ENCODE results near the gene ZNF740.

ZNF740 gene

DNA sequence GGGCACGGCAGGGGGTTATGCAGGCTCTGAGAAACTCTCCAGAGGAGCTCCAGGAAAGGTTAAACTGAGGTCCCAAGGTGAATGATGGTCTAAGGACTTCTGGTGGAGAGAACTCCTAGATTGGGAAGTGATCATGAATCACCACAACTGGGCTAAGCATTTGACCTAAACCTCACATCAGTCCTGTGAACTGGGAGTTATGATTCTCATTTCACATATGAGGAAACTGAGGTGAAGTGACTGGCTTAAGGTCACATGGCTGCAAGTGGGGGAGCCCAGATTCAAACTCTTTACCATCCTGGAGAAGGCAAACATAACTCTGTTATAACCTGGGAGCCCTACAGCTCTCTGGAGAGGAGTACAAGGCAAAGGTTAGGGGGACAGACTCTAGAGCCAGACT is 47.3 kb downstream of the ZNF740 start:
- 86% methylated on average over 1 of the region's 1 CpG; no CpG with 5 or more reads in 1 of the 2 experiments for WGBS, 2 experiments (ENCODE audit: insufficient coverage in 2 of 2)

DNA sequence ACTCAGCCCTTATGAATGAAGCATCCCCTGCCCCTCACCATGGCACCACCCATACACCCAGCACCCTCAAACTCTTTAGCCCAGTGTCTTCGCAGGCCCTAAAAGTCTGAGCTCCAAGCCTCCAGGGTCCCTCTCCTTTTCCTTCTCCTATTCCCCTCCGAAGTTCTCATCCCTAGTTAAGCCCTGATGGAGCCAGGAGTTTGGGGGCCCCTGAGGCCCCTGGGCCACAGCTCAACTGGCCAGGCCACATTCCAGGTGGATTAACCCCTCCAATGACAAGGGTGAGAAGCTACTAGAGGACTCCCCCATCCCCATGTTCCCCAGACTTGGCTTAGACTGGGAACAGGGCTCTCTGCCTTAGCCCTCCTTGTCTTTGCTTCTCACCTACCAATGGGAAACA is 48.9 kb downstream of the ZNF740 start:
- Histone ChIP-seq H3K4me1 (ENCODE audit: control insufficient read depth, insufficient read depth, low read length, poor library complexity, severe bottlenecking) (peaks cover 40% of the 10 kb centered on the region), H3K27ac (ENCODE audit: low read depth, low read length, severe bottlenecking) (no peak overlapping the region)
- WGBS, 2 experiments (ENCODE audit: insufficient coverage in 2 of 2) = 90 to 100% methylated on average over 2 of the region's 2 CpGs

More for the DNA sequence above, 47.3 kb downstream of the ZNF740 start:
- Histone ChIP-seq H3K9me3 (ENCODE audit: control insufficient read depth, low read length) (no peaks in the 10 kb centered on the region), H3K27ac (ENCODE audit: low read depth, low read length, severe bottlenecking) (no peak overlapping the region), H3K36me3 (ENCODE audit: control insufficient read depth, insufficient read depth, low read length) (peaks cover 4% of the 10 kb centered on the region), H3K4me3 (ENCODE audit: extremely low read depth, insufficient read depth, low read length, poor library complexity, severe bottlenecking) (no peak overlapping the region), H3K4me1 (ENCODE audit: control insufficient read depth, insufficient read depth, low read length, poor library complexity, severe bottlenecking) (peaks cover 40% of the 10 kb centered on the region)

DNA sequence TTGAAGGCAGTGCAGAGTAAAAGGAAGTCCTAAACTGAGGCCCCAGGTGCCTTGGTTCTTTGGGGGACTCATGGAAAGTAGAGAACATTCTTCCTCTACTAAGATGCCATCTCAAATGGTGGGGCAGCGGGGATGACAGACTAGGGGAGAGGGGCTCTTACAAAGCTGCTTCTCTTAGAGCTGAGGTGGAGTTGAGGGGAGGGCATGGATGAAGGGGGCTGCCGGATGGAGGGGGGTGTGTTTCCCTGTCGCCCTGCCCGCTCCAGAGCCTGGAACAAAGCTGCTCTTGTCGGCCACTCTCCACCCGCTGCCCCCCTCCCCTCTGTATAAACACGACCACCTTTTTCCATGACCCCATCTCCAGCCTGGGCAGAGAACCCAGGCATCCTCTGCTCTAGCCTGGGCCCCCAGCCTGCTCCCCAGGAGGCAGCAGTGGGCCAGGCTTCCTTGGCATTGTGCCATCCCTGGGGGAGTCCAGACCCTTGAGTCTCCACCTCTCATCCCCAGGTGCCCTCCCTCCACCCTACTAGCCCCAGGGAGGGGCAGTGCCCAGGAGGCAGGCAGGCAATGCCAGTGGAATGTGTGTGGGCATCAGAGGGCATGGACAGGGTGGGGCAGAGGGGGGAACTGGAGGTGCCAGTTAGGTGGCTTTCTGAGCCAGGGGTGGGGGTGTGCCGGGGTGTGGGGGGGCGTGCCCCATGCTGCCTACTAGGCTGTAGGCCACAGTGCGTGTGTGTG is 49.8 kb downstream of the ZNF740 start:
- WGBS, 2 experiments (ENCODE audit: insufficient coverage in 2 of 2) = 61 to 100% methylated on average over 3 to 4 of the region's 10 CpGs
- H3K27ac ChIP-seq (ENCODE audit: low read depth, low read length, severe bottlenecking) = no peak overlapping the region
- no peak overlapping the region for H3K4me3 ChIP-seq (ENCODE audit: extremely low read depth, insufficient read depth, low read length, poor library complexity, severe bottlenecking)
- H3K9me3 ChIP-seq (ENCODE audit: control insufficient read depth, low read length) = no peaks in the 10 kb centered on the region
- peaks cover 36% of the 10 kb centered on the region for H3K4me1 ChIP-seq (ENCODE audit: control insufficient read depth, insufficient read depth, low read length, poor library complexity, severe bottlenecking)
- H3K36me3 ChIP-seq (ENCODE audit: control insufficient read depth, insufficient read depth, low read length) = peaks cover 4% of the 10 kb centered on the region

More for the DNA sequence above, 48.9 kb downstream of the ZNF740 start:
- Histone ChIP-seq H3K9me3 (ENCODE audit: control insufficient read depth, low read length) (no peaks in the 10 kb centered on the region), H3K4me3 (ENCODE audit: extremely low read depth, insufficient read depth, low read length, poor library complexity, severe bottlenecking) (no peak overlapping the region), H3K36me3 (ENCODE audit: control insufficient read depth, insufficient read depth, low read length) (peaks cover 4% of the 10 kb centered on the region)

DNA sequence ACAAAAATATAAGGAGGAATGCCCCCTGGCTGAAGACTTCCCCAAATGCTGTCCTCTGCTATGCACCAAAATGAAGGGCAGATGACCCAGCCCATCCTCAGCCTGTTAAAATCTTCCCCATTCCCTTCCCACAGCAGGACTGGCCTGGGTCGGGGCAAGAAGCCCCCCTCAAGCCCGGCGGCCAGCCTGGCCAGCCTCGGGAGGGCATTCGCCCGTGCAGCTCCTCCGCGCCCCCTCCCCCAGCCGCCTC is 51.1 kb downstream of the ZNF740 start:
- Histone ChIP-seq H3K4me3 (ENCODE audit: extremely low read depth, insufficient read depth, low read length, poor library complexity, severe bottlenecking) (peak overlapping the region; percentile 44), H3K36me3 (ENCODE audit: control insufficient read depth, insufficient read depth, low read length) (peaks cover 4% of the 10 kb centered on the region), H3K27ac (ENCODE audit: low read depth, low read length, severe bottlenecking) (no peak overlapping the region), H3K9me3 (ENCODE audit: control insufficient read depth, low read length) (no peaks in the 10 kb centered on the region), H3K4me1 (ENCODE audit: control insufficient read depth, insufficient read depth, low read length, poor library complexity, severe bottlenecking) (peaks cover 31% of the 10 kb centered on the region)
- 0% methylated on average over 4 to 6 of the region's 9 CpGs for WGBS, 2 experiments (ENCODE audit: insufficient coverage in 2 of 2)

DNA sequence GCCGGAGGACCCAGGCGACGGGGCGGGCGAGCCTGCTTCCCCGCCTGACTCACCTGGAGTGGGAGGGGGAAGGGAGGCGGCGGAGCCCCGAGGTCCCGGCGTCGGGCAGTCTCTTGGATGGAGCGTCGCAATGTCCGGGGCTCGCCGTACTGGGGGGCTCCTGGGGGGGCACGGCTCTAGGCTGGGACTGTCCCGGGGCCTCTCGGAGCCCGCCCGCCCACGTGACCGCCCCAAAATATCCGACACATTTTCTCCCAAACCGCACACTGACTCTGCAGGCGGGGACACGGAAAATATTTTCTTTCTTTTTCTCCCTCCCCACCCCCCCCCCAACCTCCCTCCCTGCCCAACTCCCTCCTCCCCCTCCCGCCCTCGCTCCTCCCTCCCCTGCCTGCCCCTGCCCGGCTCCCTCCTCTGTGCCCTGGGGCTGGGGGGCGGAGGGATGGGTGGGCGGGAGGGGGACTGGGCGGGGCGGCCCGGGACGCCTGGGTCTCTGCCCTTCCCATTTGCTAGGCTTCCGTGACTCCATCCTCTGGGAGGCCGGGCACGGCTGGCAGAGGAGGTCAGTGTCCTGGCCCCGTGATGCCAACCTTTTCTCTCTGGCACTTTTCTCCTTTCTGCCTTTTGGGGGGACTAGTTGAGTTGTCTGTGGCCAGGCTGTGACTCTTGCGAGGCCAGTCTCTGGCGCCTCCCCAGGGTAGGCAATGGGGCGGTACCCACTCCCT is 51.6 kb downstream of the ZNF740 start, which contains the start of gene RARG:
Gene RARG, minus strand, starts transcription at position 289 of the 725 bp plus-strand sequence. CDS start 4,664 bp downstream, outside the sequence.
- Histone ChIP-seq H3K36me3 (ENCODE audit: control insufficient read depth, insufficient read depth, low read length) (peaks cover 4% of the 10 kb centered on the region), H3K4me1 (ENCODE audit: control insufficient read depth, insufficient read depth, low read length, poor library complexity, severe bottlenecking) (peaks cover 31% of the 10 kb centered on the region), H3K9me3 (ENCODE audit: control insufficient read depth, low read length) (no peaks in the 10 kb centered on the region), H3K4me3 (ENCODE audit: extremely low read depth, insufficient read depth, low read length, poor library complexity, severe bottlenecking) (peak within 1 kb of the TSS; percentile 44), H3K27ac (ENCODE audit: low read depth, low read length, severe bottlenecking) (no peak within 1 kb of the TSS)
- 0 to 4% methylated on average over 8 to 11 of the region's 44 CpGs for WGBS, 2 experiments (ENCODE audit: insufficient coverage in 2 of 2)

DNA sequence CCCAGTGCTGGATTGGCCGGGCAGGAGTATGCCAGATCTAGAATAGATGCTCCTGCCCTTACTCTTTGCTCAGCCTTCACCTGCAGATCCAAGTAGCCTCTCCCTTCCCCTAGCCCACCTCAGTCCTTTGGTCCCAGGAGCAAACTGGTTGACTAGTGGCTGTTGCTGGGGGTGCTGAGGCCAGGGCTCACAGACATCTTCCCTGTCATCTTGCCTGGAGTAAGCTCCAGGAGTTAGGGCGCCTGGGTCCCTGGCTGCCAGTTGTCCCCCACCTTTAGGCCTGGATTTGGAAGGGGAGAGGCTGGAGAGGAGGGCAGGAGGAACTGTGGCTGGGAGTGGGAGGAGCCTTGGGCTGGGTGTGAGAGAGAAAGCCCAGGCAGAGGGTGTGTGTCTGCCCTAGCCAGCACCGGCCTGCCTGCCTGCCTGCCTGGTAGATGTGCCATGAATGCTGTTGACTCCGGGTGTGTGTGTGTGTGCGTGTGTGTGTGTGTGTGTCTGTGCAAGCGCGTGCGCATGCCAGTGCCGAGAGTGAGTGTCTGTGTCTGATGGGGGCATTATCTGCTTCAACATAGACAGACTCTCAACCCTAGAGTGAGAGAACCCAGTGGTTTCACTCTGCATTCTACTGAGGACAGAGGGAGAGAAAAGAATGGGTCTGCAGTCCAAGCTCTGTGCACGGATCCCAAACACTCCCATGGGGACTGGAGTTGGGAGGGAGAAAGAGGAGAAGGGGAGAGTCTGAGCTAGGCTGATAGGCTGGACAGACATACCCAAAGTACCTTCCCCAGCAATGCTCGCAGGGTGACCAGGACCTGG is 52.3 kb downstream of the ZNF740 start:
- H3K27ac ChIP-seq (ENCODE audit: low read depth, low read length, severe bottlenecking) = no peak overlapping the region
- 20 to 22% methylated on average over 3 to 5 of the region's 11 CpGs for WGBS, 2 experiments (ENCODE audit: insufficient coverage in 2 of 2)
- peak overlapping the region; percentile 22 for H3K4me3 ChIP-seq (ENCODE audit: extremely low read depth, insufficient read depth, low read length, poor library complexity, severe bottlenecking)
- no peaks in the 10 kb centered on the region for H3K36me3 ChIP-seq (ENCODE audit: control insufficient read depth, insufficient read depth, low read length)
- H3K4me1 ChIP-seq (ENCODE audit: control insufficient read depth, insufficient read depth, low read length, poor library complexity, severe bottlenecking) = peaks cover 31% of the 10 kb centered on the region
- H3K9me3 ChIP-seq (ENCODE audit: control insufficient read depth, low read length) = no peaks in the 10 kb centered on the region

DNA sequence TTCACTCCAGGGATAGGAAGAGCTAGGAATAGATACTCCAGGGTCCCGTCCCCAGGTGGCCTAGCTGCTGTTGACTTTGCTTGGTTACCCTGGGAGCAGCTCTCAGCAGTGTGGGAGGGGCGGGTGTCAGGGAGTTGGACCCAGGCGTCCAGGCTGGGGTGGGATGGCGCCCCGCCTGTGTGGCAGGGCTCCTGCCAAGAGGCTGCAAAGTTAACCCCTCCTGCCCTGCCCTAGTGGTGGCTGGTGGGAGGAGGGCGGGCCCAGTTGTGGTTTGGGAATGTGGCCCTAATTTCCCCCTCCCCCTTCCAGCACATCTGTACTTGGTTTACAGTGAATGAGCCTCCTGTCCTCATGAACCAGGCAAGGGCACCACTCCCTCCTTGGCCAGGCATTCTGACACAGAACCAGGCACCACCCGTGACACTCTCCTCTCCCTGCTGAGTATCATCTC is 53.2 kb downstream of the ZNF740 start:
- 54 to 78% methylated on average over 2 of the region's 7 CpGs for WGBS, 2 experiments (ENCODE audit: insufficient coverage in 2 of 2)

DNA sequence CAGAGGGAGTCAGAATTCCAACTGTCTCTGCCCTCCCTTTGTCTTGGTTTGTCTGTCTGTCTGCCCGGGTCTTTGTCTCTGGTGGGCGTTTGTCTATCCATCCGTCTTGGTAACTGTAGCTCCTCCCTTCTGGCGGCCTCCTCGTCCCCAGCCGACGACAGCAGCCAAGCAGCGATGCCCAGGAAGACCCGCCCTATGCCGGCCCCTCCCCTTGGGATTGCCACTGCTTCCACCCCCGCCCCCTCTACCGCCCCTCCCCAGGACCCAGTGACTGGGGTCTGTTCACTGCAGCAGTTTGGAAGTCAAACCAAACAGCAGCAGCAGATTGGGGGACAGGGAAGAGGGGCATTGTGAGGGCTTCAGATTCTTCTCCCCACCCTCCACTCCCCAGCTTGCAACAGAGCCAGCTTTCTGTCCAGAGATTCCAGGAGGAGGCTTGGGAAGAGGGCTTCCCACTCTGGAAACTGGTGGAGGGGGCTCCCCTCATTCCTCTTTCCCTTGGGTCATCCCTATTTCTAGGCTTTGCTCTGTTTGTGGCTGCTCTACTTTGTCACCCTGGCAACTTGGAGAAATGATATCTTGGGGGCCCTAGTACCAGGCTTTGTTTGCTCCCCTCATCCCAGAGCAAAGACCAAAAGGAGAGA is 53.9 kb downstream of the ZNF740 start:
- 0 to 3% methylated on average over 4 to 7 of the region's 12 CpGs for WGBS, 2 experiments (ENCODE audit: insufficient coverage in 2 of 2)
- H3K36me3 ChIP-seq (ENCODE audit: control insufficient read depth, insufficient read depth, low read length) = no peaks in the 10 kb centered on the region
- peaks cover 31% of the 10 kb centered on the region for H3K4me1 ChIP-seq (ENCODE audit: control insufficient read depth, insufficient read depth, low read length, poor library complexity, severe bottlenecking)
- peak overlapping the region; percentile 23 for H3K27ac ChIP-seq (ENCODE audit: low read depth, low read length, severe bottlenecking)
- H3K9me3 ChIP-seq (ENCODE audit: control insufficient read depth, low read length) = no peaks in the 10 kb centered on the region
- no peak overlapping the region for H3K4me3 ChIP-seq (ENCODE audit: extremely low read depth, insufficient read depth, low read length, poor library complexity, severe bottlenecking)

More for the DNA sequence above, 53.2 kb downstream of the ZNF740 start:
- H3K27ac ChIP-seq (ENCODE audit: low read depth, low read length, severe bottlenecking) = peak overlapping the region; percentile 23
- no peaks in the 10 kb centered on the region for H3K36me3 ChIP-seq (ENCODE audit: control insufficient read depth, insufficient read depth, low read length)
- H3K9me3 ChIP-seq (ENCODE audit: control insufficient read depth, low read length) = no peaks in the 10 kb centered on the region
- H3K4me3 ChIP-seq (ENCODE audit: extremely low read depth, insufficient read depth, low read length, poor library complexity, severe bottlenecking) = no peak overlapping the region
- H3K4me1 ChIP-seq (ENCODE audit: control insufficient read depth, insufficient read depth, low read length, poor library complexity, severe bottlenecking) = peaks cover 31% of the 10 kb centered on the region

DNA sequence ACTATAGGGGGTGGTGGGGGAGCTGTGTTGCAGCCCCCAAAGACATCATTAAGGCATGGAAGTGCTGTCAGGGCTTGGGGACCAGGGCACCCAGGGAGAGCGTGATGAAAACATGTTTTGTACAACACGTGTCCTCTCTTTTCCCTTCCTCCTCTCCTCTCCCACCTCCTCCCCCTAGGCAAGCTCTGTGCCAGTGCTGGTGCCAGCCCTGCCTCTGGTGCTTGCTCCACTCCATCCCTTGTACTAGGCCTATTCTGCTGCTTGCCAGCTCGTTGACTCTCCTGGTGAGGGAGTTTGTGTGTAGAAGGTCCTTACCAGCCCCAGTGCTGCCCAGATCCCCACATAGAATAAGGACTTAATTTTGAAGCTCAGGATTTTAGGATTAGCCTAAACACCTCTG is 54.6 kb downstream of the ZNF740 start:
- no peak overlapping the region for H3K27ac ChIP-seq (ENCODE audit: low read depth, low read length, severe bottlenecking)
- H3K4me3 ChIP-seq (ENCODE audit: extremely low read depth, insufficient read depth, low read length, poor library complexity, severe bottlenecking) = no peak overlapping the region
- peaks cover 31% of the 10 kb centered on the region for H3K4me1 ChIP-seq (ENCODE audit: control insufficient read depth, insufficient read depth, low read length, poor library complexity, severe bottlenecking)
- H3K9me3 ChIP-seq (ENCODE audit: control insufficient read depth, low read length) = no peaks in the 10 kb centered on the region
- 50 to 75% methylated on average over 1 of the region's 3 CpGs for WGBS, 2 experiments (ENCODE audit: insufficient coverage in 2 of 2)
- no peaks in the 10 kb centered on the region for H3K36me3 ChIP-seq (ENCODE audit: control insufficient read depth, insufficient read depth, low read length)

DNA sequence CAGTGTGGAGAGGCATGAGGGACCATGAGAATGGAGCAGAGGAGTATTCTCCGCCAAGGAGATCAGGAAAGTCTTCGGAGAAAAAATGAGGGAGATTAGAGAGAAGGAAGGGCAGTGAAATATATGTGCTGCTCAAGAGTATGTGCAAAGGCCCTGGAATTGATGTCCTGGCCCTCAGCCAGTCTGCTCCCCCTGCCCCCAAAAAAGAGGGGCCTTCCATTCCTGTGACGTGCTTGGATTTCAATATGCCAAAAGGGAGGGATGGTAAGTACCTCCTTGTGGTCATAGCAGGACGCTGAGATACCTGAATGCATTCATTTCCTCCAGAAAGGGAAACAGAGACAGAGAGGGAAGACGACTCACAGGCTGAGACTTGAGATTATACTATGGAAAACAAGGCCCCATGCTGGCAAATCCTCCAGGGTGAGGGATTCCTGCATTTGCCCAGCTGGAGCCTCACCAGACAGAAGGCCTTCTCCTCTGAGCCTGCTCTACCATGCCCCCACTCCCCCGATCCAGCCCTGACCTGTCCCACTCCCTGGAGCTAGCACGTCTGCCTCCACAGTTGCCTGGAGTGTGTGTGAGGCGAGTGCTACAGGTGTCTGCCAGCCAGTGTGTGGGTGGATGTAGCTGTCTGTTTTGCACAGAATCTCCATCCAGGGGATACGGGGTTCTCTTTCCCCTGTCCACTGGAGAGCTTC is 55.4 kb downstream of the ZNF740 start:
- H3K4me3 ChIP-seq (ENCODE audit: extremely low read depth, insufficient read depth, low read length, poor library complexity, severe bottlenecking) = no peak overlapping the region
- H3K27ac ChIP-seq (ENCODE audit: low read depth, low read length, severe bottlenecking) = no peak overlapping the region
- H3K4me1 ChIP-seq (ENCODE audit: control insufficient read depth, insufficient read depth, low read length, poor library complexity, severe bottlenecking) = peaks cover 28% of the 10 kb centered on the region
- no peaks in the 10 kb centered on the region for H3K36me3 ChIP-seq (ENCODE audit: control insufficient read depth, insufficient read depth, low read length)
- WGBS, 2 experiments (ENCODE audit: insufficient coverage in 2 of 2) = 38 to 53% methylated on average over 4 to 5 of the region's 9 CpGs
- no peaks in the 10 kb centered on the region for H3K9me3 ChIP-seq (ENCODE audit: control insufficient read depth, low read length)

Data from mesodermal cell (in vitro differentiated cells).